ENCODE measurements around the gene RERE.

RERE gene

GRCh38 chr1:8777867-8778266 is 39.6 kb downstream of the RERE start:
- no peaks in the 10 kb centered on the region for H3K9me3 ChIP-seq
- DNase-seq (ENCODE audit: low spot score in 2 of 2), result no peak
- H3K36me3 ChIP-seq (replicated peaks), result no peaks in the 10 kb centered on the region
- H3K4me3 ChIP-seq, result no peak overlapping the region
- H3K4me1 ChIP-seq, result no peaks in the 10 kb centered on the region
- no peaks in the 10 kb centered on the region for H3K27me3 ChIP-seq (ENCODE audit: low read depth)
- in situ Hi-C loops (cut with MboI; ENCODE audit: low sequenced_read_pairs), result no loop called here

GRCh38 chr1:8776104-8776503 is 41.3 kb downstream of the RERE start:
- in situ Hi-C loops (cut with MboI; ENCODE audit: low sequenced_read_pairs), result no loop called here

DNA sequence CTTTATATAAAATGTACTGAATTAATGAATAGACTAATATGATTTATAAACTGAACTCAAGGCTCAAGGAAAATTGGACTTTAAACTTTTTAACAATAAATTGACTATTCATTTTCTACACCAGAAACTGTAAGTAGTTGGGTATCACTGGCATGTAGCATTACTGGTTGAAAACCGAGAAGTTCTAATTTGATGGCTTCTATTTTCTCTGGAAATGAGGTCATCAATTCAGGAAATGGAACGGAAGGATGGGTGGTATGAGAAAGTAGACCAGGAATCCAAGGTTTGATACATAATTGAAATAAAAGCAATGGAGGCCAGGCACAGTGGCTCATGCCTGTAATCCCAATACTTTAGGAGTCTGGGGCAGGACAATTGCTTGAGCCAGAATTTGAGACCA is 50.4 kb downstream of the RERE start:
- Histone ChIP-seq H3K27me3 (ENCODE audit: low read depth) (no peaks in the 10 kb centered on the region), H3K4me1 (peaks cover 26% of the 10 kb centered on the region), H3K36me3 (replicated peaks) (no peaks in the 10 kb centered on the region), H3K9me3 (no peaks in the 10 kb centered on the region), H3K4me3 (no peak overlapping the region)
- DNase-seq (ENCODE audit: low spot score in 2 of 2), result no peak
- in situ Hi-C loops (cut with MboI; ENCODE audit: low sequenced_read_pairs), result no loop called here

More at GRCh38 chr1:8776104-8776503, 41.3 kb downstream of the RERE start:
- H3K36me3 ChIP-seq (replicated peaks), result no peaks in the 10 kb centered on the region
- H3K4me1 ChIP-seq, result no peaks in the 10 kb centered on the region
- H3K9me3 ChIP-seq, result no peaks in the 10 kb centered on the region
- no peak for DNase-seq (ENCODE audit: low spot score in 2 of 2)
- no peaks in the 10 kb centered on the region for H3K27me3 ChIP-seq (ENCODE audit: low read depth)
- no peak overlapping the region for H3K4me3 ChIP-seq

DNA sequence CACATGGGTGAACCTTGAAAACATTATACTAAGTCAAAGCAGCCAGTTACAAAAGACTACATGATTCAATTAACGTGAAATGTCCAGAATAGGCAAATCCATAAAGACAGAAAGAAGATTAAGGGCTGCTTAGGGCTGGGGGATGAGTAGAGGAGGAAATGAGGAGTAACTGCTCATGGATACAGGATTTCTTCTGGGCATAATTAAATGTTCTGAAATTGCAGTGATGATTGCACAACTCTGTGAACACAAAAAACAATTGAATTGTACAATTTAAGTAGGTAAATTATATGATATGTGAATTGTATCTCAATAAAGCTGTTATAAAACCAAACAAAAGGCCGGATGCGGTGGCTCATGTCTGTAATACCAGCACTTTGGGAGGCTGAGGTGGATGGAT is 52.2 kb downstream of the RERE start:
- in situ Hi-C loops (cut with MboI; ENCODE audit: low sequenced_read_pairs), result no loop called here
- Histone ChIP-seq H3K9me3 (no peaks in the 10 kb centered on the region), H3K36me3 (replicated peaks) (no peaks in the 10 kb centered on the region), H3K27me3 (ENCODE audit: low read depth) (no peaks in the 10 kb centered on the region), H3K4me3 (no peak overlapping the region), H3K4me1 (peaks cover 26% of the 10 kb centered on the region)
- no peak for DNase-seq (ENCODE audit: low spot score in 2 of 2)

GRCh38 chr1:8764293-8764937 is 53.0 kb downstream of the RERE start:
- in situ Hi-C loops (cut with MboI; ENCODE audit: low sequenced_read_pairs), result no loop called here
- H3K4me3 ChIP-seq, result no peak overlapping the region
- H3K9me3 ChIP-seq, result no peaks in the 10 kb centered on the region
- no peaks in the 10 kb centered on the region for H3K27me3 ChIP-seq (ENCODE audit: low read depth)
- no peaks in the 10 kb centered on the region for H3K36me3 ChIP-seq (replicated peaks)
- no peak for DNase-seq (ENCODE audit: low spot score in 2 of 2)
- peaks cover 26% of the 10 kb centered on the region for H3K4me1 ChIP-seq

DNA sequence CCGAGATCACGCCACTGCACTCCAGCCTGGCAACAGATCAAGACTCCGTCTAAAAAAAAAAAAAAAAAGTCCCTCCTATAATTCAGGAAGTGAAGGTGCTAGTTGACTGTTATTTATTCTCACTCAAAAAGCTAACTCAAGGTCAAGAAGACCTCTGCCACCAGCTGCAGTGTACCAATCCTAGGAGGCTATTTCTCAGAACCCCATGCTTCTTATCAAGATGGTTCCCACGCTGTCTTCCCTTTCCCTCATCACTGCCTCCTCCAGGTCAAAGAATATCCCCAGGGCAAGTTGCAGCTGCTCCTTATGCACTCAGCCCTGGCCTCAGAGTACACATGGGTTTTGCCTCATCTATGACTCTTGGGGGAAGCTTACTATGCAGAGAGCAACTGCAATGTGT is 53.6 kb downstream of the RERE start:
- H3K36me3 ChIP-seq (replicated peaks), result no peaks in the 10 kb centered on the region
- H3K4me1 ChIP-seq, result peaks cover 21% of the 10 kb centered on the region
- peak in 1 of 2 experiments; percentile 21 for DNase-seq (ENCODE audit: low spot score in 2 of 2)
- in situ Hi-C loops (cut with MboI; ENCODE audit: low sequenced_read_pairs), result no loop called here
- no peak overlapping the region for H3K4me3 ChIP-seq
- H3K9me3 ChIP-seq, result no peaks in the 10 kb centered on the region
- H3K27me3 ChIP-seq (ENCODE audit: low read depth), result no peaks in the 10 kb centered on the region

- H3K36me3 ChIP-seq (replicated peaks), result no peaks in the 10 kb centered on the region
- no peaks in the 10 kb centered on the region for H3K9me3 ChIP-seq
- H3K4me1 ChIP-seq, result no peaks in the 10 kb centered on the region
- no peak for DNase-seq (ENCODE audit: low spot score in 2 of 2)
- no peak overlapping the region for H3K4me3 ChIP-seq
- in situ Hi-C loops (cut with MboI; ENCODE audit: low sequenced_read_pairs), result no loop called here
- no peaks in the 10 kb centered on the region for H3K27me3 ChIP-seq (ENCODE audit: low read depth)
Measured at GRCh38 chr1:8754993-8755392, 62.4 kb downstream of the RERE start.

DNA sequence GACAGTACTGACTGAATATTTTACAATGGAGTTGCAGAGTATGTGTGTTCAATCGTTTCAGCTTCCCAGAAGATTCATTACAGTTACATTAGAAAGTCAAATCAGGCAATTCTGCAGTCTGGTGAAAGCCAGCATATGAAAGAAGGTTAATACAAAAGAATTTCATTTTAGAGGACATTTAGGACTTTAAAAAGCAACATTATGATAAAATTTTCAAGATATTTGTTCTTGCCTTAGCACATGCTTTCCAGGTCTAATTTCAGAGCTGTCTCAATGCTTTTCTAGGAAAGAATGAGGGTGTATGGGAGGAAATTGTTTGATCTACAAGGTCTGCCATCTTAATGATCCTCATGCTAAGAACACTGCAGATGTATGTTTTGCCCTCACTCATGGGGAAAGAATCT is 63.2 kb downstream of the RERE start:
- in situ Hi-C loops (cut with MboI; ENCODE audit: low sequenced_read_pairs), result no loop called here
- DNase-seq (ENCODE audit: low spot score in 2 of 2), result no peak
- no peaks in the 10 kb centered on the region for H3K27me3 ChIP-seq (ENCODE audit: low read depth)
- no peaks in the 10 kb centered on the region for H3K9me3 ChIP-seq
- no peaks in the 10 kb centered on the region for H3K4me1 ChIP-seq
- no peaks in the 10 kb centered on the region for H3K36me3 ChIP-seq (replicated peaks)
- no peak overlapping the region for H3K4me3 ChIP-seq

- Histone ChIP-seq H3K36me3 (replicated peaks) (no peaks in the 10 kb centered on the region), H3K4me1 (no peaks in the 10 kb centered on the region), H3K9me3 (no peaks in the 10 kb centered on the region), H3K27me3 (ENCODE audit: low read depth) (no peaks in the 10 kb centered on the region), H3K4me3 (no peak overlapping the region)
- DNase-seq (ENCODE audit: low spot score in 2 of 2), result no peak
- in situ Hi-C loops (cut with MboI; ENCODE audit: low sequenced_read_pairs), result no loop called here
Measured at GRCh38 chr1:8753736-8754135, 63.7 kb downstream of the RERE start.

- no peaks in the 10 kb centered on the region for H3K27me3 ChIP-seq (ENCODE audit: low read depth)
- in situ Hi-C loops (cut with MboI; ENCODE audit: low sequenced_read_pairs), result no loop called here
- DNase-seq (ENCODE audit: low spot score in 2 of 2), result no peak
- no peaks in the 10 kb centered on the region for H3K9me3 ChIP-seq
- no peak overlapping the region for H3K4me3 ChIP-seq
- no peaks in the 10 kb centered on the region for H3K36me3 ChIP-seq (replicated peaks)
- H3K4me1 ChIP-seq, result no peaks in the 10 kb centered on the region
Measured at GRCh38 chr1:8752921-8753713, 64.3 kb downstream of the RERE start.

DNA sequence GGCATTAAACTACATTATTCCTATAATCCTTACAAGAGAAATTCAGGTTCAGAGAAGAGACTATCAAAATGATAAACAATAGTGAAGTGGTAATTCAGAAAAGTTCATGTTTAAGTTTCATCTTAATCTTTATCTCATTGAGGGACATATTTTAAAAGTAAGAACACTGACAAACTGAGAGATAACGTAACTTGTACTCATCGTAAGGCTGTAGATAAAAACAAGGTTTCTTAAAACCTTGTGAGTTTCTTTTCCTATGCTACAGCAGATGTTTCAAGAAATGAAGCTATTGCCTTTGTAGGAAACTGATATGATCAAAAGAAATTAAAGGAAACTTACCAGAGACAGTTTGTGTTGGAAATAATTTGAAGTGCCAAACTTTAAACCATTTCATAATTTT is 65.0 kb downstream of the RERE start:
- H3K4me1 ChIP-seq, result no peaks in the 10 kb centered on the region
- in situ Hi-C loops (cut with MboI; ENCODE audit: low sequenced_read_pairs), result no loop called here
- H3K27me3 ChIP-seq (ENCODE audit: low read depth), result no peaks in the 10 kb centered on the region
- no peaks in the 10 kb centered on the region for H3K36me3 ChIP-seq (replicated peaks)
- H3K4me3 ChIP-seq, result no peak overlapping the region
- no peaks in the 10 kb centered on the region for H3K9me3 ChIP-seq
- no peak for DNase-seq (ENCODE audit: low spot score in 2 of 2)

DNA sequence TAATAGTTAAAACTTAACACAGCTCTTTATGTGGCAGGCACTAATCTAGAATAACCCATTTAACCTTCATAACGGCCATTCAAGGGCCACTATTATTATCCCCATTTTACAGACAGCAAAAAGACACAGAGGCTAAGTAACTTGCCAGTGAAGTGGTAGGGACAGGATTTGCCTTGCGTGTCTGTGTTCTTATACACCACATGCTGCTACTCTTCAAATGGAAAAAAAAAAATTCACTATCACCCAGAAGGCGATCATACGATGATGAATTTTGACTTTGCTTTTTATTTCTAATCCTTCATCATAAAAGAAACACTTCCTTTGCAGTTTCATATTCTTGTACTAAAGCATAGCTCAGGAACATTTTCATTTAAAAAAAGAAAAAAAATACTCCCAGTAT is 65.5 kb downstream of the RERE start:
- no peaks in the 10 kb centered on the region for H3K27me3 ChIP-seq (ENCODE audit: low read depth)
- no peaks in the 10 kb centered on the region for H3K9me3 ChIP-seq
- in situ Hi-C loops (cut with MboI; ENCODE audit: low sequenced_read_pairs), result no loop called here
- H3K4me3 ChIP-seq, result no peak overlapping the region
- no peak for DNase-seq (ENCODE audit: low spot score in 2 of 2)
- H3K36me3 ChIP-seq (replicated peaks), result no peaks in the 10 kb centered on the region
- H3K4me1 ChIP-seq, result no peaks in the 10 kb centered on the region

GRCh38 chr1:8747879-8748825 is 69.3 kb downstream of the RERE start:
- Histone ChIP-seq H3K4me1 (peaks cover 7% of the 10 kb centered on the region), H3K27me3 (ENCODE audit: low read depth) (no peaks in the 10 kb centered on the region), H3K4me3 (no peak overlapping the region), H3K36me3 (replicated peaks) (no peaks in the 10 kb centered on the region), H3K9me3 (no peaks in the 10 kb centered on the region)
- no peak for DNase-seq (ENCODE audit: low spot score in 2 of 2)
- in situ Hi-C loops (cut with MboI; ENCODE audit: low sequenced_read_pairs), result no loop called here

- in situ Hi-C loops (cut with MboI; ENCODE audit: low sequenced_read_pairs), result no loop called here
- DNase-seq (ENCODE audit: low spot score in 2 of 2), result no peak
- H3K9me3 ChIP-seq, result no peaks in the 10 kb centered on the region
- peaks cover 7% of the 10 kb centered on the region for H3K4me1 ChIP-seq
- no peaks in the 10 kb centered on the region for H3K27me3 ChIP-seq (ENCODE audit: low read depth)
- no peaks in the 10 kb centered on the region for H3K36me3 ChIP-seq (replicated peaks)
- H3K4me3 ChIP-seq, result no peak overlapping the region
Measured at GRCh38 chr1:8746554-8746953, 70.9 kb downstream of the RERE start.
